A673 (cell line): Measurements from ENCODE around the gene FAM83D. TPM values are rescaled to one million over a fixed set of nuclear protein-coding genes. Genes with fewer than 3 reads are reported as not detected.

Experiments
- BruUV-seq: library from RNA; stranded (reverse); fragments of 400-500 nt; replicated peaks from 2 replicates; lab custom pipeline; 2021; lab: Mats Ljungman, UMichigan
- CTCF ChIA-PET: fragments of 300-600 bp; sonication (Branson Sonifier 250); formaldehyde crosslinking; loops from one replicate; lab custom pipeline; 2022; ENCODE audit warnings: antibody characterized with exemption; lab: Charles Lee
- POLR2A ChIA-PET: fragments of 300-600 bp; sonication (Branson Sonifier 250); formaldehyde crosslinking; loops from one replicate; lab custom pipeline; 2022; ENCODE audit warnings: antibody characterized with exemption; ENCODE audit not compliant: low non-redundant PET; lab: Charles Lee
- DNase-seq: peaks from one replicate; pipeline ENCODE4 v3.0.0-alpha.2; 2015; ENCODE audit warnings: low spot score
- H3K27ac ChIP-seq: fragments of 200-600 bp; sonication (generic); 2 replicates; pipeline ENCODE4 v1.5.1; 2016; ENCODE audit warnings: mixed run types, low read depth, mild to moderate bottlenecking, mixed read lengths, antibody characterized with exemption, low read length; ENCODE audit not compliant: poor library complexity, severe bottlenecking
- H3K27me3 ChIP-seq: fragments of 200-600 bp; sonication (generic); replicated peaks from 2 replicates; pipeline ENCODE4 v1.6.1; 2017; ENCODE audit warnings: mixed run types, low read depth, mild to moderate bottlenecking, mixed read lengths, antibody characterized with exemption, low read length; ENCODE audit not compliant: insufficient read depth, poor library complexity
- H3K36me3 ChIP-seq: fragments of 200-600 bp; sonication (generic); 2 replicates; pipeline ENCODE4 v1.6.1; 2016; ENCODE audit warnings: mixed run types, mild to moderate bottlenecking, mixed read lengths, antibody characterized with exemption, low read length; ENCODE audit not compliant: insufficient read depth, poor library complexity, severe bottlenecking
- H3K4me1 ChIP-seq: fragments of 200-600 bp; sonication (generic); 2 replicates; pipeline ENCODE4 v1.6.1; 2017; ENCODE audit warnings: mixed run types, mild to moderate bottlenecking, mixed read lengths, antibody characterized with exemption, low read length; ENCODE audit not compliant: insufficient read depth, poor library complexity, severe bottlenecking
- H3K4me3 ChIP-seq: fragments of 200-600 bp; sonication (generic); 2 replicates; pipeline ENCODE4 v1.5.1; 2016; ENCODE audit warnings: low read depth, mixed run types, mild to moderate bottlenecking, mixed read lengths, low read length; ENCODE audit not compliant: poor library complexity, severe bottlenecking
- H3K9me3 ChIP-seq: fragments of 200-600 bp; sonication (generic); 2 replicates; pipeline ENCODE4 v1.6.1; 2016; ENCODE audit warnings: mixed run types, low read depth, mild to moderate bottlenecking, mixed read lengths, antibody characterized with exemption, low read length; ENCODE audit not compliant: poor library complexity, severe bottlenecking
- EZH2 ChIP-seq: fragments of 200-600 bp; sonication (generic); IDR thresholded peaks from 2 replicates; pipeline ENCODE4 v1.6.1; 2017; ENCODE audit warnings: borderline replicate concordance, low read depth, mild to moderate bottlenecking, mixed read lengths, antibody characterized with exemption, low read length; ENCODE audit not compliant: poor library complexity, severe bottlenecking
- intact Hi-C: fragments of 100-400 bp; cut with micrococcal nuclease; formaldehyde crosslinking; loops from one replicate; pipeline ENCODE4 v1.10.0; 2022; ENCODE audit not compliant: unreplicated experiment
- total RNA-seq: library from RNA; stranded (reverse); gene quantifications from 2 replicates; pipeline ENCODE4 v1.2.3, GENCODE V29; 2021
- TF ChIP-seq, protein P1 (sequence below): fragments of 300-800, 200-600 bp; sonication (generic); conservative IDR thresholded peaks from 2 replicates; pipeline ENCODE4 v1.5.1; 2017; ENCODE audit warnings: low read depth, mild to moderate bottlenecking, antibody characterized with exemption, low read length, moderate library complexity, mixed read lengths

The FAM83D gene
- total RNA-seq, 1 experiment from 2014 or later, result 74.0 TPM

- H3K4me3 ChIP-seq, result no peak overlapping the region
- H3K36me3 ChIP-seq, result no peaks in the 10 kb centered on the region
- POLR2A ChIA-PET, result no interaction called here
- H3K9me3 ChIP-seq, result no peaks in the 10 kb centered on the region
- H3K27me3 ChIP-seq, result peaks cover 11% of the 10 kb centered on the region
- no TSS peak for BruUV-seq
- TF ChIP-seq, protein P1, sequence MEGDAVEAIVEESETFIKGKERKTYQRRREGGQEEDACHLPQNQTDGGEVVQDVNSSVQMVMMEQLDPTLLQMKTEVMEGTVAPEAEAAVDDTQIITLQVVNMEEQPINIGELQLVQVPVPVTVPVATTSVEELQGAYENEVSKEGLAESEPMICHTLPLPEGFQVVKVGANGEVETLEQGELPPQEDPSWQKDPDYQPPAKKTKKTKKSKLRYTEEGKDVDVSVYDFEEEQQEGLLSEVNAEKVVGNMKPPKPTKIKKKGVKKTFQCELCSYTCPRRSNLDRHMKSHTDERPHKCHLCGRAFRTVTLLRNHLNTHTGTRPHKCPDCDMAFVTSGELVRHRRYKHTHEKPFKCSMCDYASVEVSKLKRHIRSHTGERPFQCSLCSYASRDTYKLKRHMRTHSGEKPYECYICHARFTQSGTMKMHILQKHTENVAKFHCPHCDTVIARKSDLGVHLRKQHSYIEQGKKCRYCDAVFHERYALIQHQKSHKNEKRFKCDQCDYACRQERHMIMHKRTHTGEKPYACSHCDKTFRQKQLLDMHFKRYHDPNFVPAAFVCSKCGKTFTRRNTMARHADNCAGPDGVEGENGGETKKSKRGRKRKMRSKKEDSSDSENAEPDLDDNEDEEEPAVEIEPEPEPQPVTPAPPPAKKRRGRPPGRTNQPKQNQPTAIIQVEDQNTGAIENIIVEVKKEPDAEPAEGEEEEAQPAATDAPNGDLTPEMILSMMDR, result no peak
- no peak for TF ChIP-seq EZH2
- H3K4me1 ChIP-seq, result no peaks in the 10 kb centered on the region
- H3K27ac ChIP-seq, result no peak overlapping the region
- no peak for DNase-seq
- intact Hi-C loops, result no loop called here
- CTCF ChIA-PET, result no interaction called here
Observed at GRCh38 chr20:38890497-38890818, 35.8 kb upstream of the FAM83D start.

- Histone ChIP-seq H3K9me3 (no peaks in the 10 kb centered on the region), H3K4me1 (no peaks in the 10 kb centered on the region), H3K36me3 (no peaks in the 10 kb centered on the region), H3K4me3 (no peak overlapping the region), H3K27me3 (peaks cover 16% of the 10 kb centered on the region), H3K27ac (no peak overlapping the region)
- no TSS peak for BruUV-seq
- intact Hi-C loops, result no loop called here
- ChIA-PET POLR2A (no interaction called here), CTCF (interaction anchor here (1.2 kb wide), 1 partner anchor 12 kb away, joined by 6 read pairs; no protein-coding TSS in a partner anchor)
- no peak for DNase-seq
- no peak for TF ChIP-seq EZH2
- TF ChIP-seq, protein P1, result no peak
Observed at GRCh38 chr20:38892091-38892981, 33.9 kb upstream of the FAM83D start.

DNA sequence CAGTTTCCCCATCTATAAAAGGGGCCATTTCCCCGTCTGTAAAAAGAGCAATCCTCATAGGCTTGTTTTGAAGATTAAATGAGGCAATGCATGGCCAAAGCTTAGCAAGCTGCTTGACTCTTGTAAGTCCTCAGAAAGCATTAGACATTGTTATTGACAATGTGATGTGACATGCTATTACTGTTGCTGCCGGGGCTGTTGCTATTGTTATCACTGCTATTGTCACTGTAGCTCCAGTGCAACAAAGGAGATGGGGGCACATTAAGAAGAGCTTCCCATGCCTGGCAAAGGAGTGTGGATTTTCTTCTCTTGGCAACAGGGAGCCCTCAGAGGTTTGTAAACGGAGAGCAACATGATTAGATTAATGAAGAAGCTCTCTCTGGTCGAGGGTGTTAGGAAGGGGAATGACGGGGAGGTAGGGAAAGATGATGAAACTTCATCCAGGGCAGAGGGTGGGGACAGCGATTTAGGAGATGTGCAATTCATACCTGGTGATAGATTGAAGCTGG lies 33.1 kb upstream of the FAM83D start:
- Histone ChIP-seq H3K4me1 (no peaks in the 10 kb centered on the region), H3K9me3 (no peaks in the 10 kb centered on the region), H3K36me3 (no peaks in the 10 kb centered on the region), H3K27ac (no peak overlapping the region), H3K4me3 (no peak overlapping the region), H3K27me3 (peaks cover 24% of the 10 kb centered on the region)
- no TSS peak for BruUV-seq
- CTCF ChIA-PET, result interaction anchor here (0.6 kb wide), 1 partner anchor 372 kb away, joined by 3 read pairs; no protein-coding TSS in a partner anchor
- POLR2A ChIA-PET, result no interaction called here
- intact Hi-C loops, result no loop called here
- TF ChIP-seq, protein P1, result no peak
- TF ChIP-seq EZH2, result no peak
- no peak for DNase-seq
